HG03571 (cell line): Measurements from ENCODE around the gene DOCK10.
"Not testable (repeated sequence)": the region's sequence is repeated elsewhere in the genome, so short reads cannot be mapped to it uniquely, and the experiment has no call there.

Source experiments
- ATAC-seq: cut with Tn5 transposase; IDR thresholded peaks from one replicate; pipeline ENCODE4 v1.9.1; 2021; ENCODE audit not compliant: unreplicated experiment

Gene DOCK10

DNA sequence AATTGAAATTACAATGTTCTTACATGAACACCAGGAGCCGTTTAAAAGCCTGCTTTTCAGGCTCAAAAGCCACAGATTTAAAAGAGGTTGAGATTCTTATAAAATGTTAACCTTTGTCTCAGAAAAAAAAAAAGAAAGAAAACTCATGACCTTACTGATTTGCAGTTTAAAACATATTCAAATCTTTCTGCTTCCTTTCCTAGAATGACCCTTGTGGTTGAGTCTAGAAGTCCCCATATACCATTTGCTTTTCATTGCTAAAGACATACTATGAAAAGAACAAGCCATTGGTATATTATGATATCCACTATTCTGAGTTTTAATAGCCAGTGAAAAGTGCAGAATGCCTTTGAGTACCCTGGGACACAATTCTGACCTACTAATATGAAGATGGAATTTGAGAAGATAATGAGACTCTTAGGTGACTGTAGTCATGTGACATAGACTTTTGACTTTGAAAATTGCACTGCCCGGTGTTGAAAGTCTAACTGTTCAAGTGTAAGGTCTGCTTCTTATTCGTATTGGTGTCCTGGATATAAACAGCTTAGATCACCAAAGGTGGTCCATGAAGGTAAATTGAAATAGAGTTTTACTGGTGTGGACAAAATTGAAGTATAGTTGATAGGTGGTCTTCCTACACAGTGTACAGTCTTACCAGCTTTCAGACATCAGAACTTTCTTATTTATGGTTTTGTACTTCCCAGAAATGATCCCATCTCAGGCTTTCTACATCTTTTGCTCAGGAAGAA, 117.0 kb downstream of the DOCK10 start:
- ATAC-seq, result no peak

DNA sequence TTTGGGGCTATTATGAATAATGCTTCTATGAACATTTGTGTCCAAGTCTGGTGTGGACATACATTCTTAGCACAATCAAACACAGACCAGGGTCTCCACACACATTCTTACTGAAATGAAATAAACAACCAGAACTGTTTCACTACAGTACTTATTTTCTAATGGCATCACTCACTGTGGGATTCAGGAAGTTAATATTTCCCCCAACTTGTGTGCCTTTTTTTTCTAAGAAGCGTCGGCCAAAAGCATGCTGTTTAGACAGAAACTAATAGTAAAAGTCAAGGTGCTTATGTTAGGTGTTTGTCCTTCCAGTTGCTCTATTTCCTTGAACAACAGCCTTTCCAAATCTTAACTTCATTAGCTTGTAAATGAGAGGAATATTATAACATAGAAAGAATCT, 117.6 kb downstream of the DOCK10 start:
- no peak for ATAC-seq

DNA sequence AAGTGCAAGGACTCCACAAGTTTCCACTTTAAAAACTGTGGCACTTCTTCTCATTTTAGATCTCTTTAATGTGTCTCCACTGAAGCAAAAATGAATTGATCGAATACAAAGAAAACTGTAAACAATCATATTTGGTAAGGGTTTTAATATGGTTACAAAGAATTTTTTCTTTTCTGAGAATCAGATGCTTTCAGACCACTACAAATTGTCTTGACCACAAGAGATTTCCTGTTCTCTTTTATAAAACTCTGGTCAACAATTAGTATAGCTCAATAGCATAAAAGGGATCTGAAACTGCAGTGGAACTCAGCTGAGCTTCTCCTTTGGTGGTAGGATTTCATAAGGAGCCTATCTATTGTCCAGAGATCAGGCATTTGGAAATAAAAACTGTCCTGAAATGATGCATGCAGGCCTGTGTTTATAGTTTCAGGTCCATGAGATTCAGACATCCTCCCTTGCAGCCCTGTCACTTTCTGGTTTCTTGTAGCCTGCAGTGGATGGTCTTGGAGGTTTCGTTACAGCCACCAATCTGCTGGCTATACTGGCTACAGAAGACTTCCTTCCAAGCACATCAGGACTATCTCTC, 120.0 kb downstream of the DOCK10 start:
- ATAC-seq, result peak; percentile 82

DNA sequence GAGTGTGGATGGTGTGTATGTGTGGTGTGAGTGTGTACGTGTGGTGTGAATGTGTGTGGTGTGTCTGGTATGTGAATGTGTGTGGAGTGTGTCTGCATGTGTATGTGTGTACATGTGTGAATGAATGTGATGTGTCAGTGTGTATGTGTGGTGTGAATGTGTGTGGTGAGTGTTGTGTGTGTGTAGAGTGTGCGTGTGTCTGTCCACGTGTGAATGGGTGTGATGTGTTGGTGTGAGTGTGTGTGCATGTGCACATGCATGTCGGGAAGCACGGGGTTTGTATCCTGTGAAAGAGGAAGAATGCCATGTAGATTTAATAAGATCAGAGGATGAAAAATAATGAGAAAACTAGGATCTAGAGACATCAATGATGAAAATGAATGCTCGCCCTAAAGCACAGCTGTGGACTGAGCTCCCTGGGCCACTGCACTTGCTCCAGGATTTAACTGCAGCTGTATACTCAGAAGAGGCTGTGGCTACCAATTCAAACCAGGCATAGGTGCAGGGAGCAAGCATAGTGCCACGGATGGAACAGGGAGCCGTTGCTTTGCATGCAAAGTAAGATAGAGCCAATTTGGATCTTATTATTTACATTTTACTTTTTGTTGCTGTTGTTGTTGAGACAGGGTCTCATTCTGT, 122.7 kb downstream of the DOCK10 start:
- ATAC-seq, result no peak

DNA sequence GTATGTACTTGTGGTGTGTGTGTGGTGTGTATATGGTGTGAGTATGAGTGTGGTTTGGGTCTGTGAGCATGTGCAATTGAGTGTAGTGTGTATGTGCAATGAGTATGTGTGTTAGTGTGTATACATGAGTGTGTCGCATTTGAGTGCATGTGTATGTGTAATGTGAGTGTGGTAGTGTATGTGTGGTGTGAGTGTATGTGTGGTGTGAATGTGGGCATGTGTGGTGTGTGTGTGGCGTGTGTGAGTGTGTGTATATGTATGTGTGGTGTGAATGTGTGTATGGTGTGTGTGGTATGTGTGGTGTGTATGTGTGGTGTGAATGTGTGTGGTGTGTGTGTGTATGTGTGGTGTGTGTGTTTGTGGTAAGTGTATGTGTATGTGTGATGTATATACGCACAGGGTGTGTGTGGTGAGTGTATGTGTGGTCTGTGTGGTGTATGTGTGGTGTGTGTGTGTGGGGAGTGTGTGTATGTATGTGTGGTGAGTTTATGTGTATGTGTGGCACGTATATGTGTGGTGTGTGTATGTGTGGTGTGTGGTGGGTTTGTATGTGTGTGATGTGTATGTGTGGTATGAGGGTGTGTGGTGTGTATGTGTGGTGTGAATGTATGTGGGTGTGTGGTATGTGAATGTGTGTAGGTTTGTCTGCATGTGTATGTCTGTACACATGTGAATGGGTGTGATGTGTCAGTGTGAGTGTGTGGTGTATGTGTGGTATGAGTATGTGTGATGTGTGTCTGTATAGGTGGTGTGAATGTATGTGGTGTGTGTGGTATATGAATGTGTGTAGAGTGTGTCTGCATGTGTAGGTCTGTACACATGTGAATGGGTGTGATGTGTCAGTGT, 123.4 kb downstream of the DOCK10 start:
- no peak for ATAC-seq

DNA sequence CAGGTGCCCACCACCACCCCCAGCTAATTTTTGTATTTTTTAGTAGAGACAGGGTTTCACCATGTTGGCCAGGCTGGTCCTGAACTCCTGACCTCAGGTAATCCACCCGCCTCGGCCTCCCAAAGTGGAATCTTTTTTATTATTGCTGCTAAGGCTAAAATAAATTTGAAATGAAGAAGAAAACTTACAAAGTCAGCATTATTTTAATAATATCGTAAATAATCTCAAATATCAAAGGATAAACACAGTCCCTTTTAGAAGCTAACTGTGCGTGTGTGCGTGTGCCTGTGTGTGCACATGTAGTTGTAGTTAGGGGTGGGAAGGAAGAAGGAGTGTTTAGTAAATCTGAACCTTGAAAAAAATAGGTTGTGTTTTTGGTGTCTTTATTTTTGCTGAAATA, 125.0 kb downstream of the DOCK10 start:
- not testable (repeated sequence) for ATAC-seq

DNA sequence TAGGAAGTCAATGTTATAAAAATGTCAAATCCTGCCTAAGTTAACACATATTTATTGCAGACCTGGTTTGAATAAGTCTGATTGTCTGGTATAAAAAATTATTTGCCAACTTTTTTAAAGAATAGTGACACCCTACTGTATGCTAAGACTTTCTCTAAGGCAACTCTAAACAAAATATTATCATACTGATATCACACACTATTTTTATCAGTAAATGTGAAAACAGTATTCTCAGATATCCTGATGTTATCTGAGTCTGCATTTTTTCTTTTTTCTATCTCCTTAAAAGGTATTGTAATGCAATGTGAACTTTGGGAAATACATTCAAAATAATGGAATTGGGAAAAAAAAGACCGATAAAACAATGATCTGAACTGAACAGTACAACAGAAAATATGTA, 127.1 kb downstream of the DOCK10 start:
- ATAC-seq, result no peak

DNA sequence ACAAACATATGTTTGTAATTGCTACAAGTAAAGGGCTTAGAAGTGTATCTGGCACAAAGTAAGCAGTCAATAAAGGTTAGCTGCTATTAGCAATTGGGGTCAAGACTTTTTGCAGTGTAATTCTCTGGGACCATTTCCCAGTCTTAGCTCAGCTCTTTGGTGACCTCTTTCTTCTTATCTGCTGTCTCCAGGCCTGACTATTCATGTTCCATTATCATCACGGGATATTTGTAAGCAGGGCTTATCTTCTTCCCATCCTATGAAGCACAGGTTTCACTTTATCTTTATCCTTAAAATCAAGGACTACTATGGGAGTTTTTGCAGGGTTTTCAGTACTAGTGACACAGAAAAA, 131.7 kb downstream of the DOCK10 start:
- ATAC-seq, result no peak

DNA sequence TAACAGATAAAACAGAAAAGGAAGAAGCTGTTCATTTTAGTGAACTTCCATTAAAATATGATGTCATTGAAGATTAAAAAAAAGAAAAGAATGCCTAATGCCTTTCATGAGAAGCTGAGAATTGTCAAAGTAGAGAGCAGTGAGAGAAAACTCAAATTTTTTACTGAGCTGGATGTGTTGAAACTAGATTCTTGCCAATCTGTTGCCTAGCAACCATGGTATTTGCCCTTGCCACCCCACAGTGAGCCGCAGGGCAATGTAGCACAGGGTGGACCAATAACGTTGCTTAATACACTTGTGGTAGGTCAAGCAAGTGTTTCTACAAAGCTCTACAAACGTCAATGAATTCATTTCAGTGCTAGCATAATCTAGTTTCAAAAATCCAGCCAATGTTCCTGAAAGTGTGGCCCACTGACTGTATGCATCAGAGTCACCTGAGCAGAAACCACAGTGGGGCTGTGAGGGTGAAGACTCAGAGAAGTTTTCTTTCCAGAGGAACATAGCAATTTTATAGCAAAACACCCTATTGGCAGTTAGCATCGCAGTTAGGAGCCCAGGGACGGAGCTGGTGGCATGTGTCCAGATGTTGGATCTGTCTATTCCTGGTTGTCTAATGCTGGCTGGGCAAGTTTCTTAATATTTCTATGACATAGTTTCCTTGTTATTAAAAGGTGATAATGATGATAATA, 132.2 kb downstream of the DOCK10 start:
- peak; percentile 51 for ATAC-seq

DNA sequence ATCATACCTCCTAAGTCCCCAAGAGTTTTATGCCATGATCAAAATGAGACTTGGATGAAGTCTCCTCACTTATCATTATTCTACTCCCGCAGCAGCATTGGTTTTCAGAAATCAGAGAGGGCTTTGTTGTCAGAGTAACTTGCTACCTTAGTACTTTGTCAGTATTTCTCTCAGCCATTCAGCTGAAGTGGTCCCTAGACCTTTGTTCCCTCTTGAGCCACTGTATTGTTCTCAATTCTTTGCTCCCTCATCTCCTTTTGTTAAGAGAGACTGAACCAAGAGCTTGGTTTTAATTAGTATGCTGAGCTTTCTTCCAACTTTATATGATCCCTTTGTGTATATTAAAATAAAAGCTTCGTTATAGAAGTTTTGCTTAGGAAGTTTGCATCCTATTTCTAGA, 133.4 kb downstream of the DOCK10 start:
- no peak for ATAC-seq

DNA sequence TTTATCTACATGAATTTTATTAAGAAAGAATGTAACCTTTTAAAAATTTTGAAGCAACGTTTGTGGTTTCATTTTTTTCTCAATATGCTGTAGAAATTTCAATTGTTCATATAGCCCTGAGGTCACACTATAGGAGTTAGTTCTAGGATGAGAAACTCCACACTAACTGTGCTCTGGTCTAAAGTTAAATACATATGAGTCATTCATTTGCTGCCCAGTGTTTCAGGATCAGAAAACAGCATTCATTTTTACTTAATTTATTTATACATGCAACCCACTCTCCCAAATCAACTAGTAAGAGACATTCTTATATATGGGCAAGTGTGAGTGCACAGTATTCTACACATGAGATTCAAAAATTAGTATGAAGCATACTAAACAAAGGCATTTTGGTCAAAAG, 137.9 kb downstream of the DOCK10 start:
- no peak for ATAC-seq

DNA sequence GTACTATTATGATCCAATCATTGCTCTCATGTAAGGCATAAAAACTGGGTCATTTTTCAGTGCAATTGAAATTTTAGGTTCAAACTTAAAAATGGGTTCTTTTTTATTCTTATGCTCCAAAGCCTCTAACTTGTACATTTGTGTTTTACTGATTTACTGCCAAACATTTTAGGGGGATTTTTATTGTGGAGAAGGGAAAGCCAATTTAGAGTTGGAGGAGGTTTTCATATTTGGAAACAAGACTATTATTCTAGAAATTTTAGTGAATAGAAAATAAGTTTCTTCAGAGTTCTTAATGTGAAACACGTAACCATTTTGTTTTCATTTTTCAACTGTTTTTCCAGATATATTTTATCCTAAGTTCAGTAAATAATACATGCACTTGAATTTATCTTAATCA, 138.6 kb downstream of the DOCK10 start:
- no peak for ATAC-seq

DNA sequence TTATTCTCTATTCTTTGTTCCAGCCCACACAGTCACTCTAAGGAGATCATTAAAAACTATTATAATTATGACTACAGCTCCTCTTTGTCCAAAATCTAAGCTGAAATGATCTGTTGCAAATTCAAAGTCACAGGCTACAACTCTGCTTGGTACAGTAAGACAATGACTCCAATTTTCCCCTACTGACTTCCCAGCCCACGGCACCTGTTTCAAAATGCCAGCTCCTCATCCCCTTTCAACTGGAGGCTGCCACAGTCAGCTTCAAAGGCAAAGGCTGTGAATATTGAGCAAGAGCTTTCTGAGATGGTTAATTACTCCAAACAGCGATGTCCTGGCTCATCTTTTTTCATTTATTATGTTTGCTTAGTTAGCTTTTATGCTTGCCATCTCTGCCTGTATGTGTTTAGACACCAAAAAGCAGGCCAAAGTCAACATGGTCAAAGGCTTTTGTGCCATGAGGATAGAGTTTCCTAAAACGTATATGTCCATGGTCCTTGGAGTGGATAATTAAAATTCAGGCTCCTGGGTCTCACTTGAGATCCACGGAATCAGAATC, 141.1 kb downstream of the DOCK10 start:
- no peak for ATAC-seq

DNA sequence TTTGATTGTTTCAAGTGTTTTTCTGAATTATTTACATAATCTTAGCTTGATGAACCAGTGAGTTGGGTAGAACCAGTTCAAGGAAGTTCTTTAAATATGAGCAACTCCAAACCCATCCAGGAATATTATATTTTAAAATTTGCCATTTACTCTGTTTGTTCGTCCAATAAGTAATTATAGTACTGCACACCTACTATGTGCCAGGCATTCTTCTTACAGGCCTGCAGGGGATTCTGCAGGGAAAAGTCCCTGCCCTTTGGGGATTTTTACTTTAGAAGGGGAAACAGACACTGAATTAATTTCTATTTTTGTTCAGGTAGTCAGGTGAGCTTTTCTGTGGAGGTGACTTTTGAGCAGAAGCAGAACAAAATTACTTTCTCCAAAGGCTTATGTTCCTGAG, 146.9 kb downstream of the DOCK10 start:
- ATAC-seq, result no peak

DNA sequence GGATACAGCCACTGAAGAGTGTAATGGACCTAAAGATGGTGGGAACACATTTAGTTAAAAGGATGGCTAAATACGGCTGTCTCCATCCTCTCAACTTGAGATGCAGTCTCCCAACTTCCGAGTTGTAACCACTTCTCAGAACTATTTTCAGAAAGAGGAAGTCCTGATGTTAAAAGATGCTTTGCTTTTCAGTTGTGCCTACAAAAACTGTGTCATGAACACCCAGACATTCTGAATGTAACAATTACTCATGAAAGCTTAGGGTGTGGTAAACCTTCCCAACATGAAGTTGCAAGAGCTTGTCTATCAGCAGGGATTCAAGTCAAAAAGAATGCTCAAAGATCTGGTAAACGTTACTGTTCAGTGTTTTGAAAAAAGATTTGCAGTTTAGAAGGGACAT, 147.9 kb downstream of the DOCK10 start:
- ATAC-seq, result peak; percentile 87

DNA sequence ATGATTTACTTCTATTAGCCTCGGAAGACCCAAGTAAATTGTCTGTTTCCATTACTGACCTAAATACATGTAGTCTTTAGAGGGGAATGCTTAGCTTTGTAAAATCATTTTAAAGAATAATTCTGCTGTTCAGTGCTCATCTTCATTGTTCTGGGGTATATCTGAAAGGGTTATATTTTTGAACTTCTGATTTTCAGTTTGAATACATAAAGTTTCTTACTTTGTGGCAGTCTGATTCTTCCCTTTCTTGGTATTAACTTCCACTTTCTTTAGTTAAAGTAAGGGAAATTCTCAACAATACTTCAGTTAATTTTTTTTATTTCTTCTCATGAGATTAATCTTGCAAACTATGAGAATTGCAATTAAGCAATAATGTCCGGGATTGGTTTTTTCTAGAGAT, 148.4 kb downstream of the DOCK10 start:
- ATAC-seq, result no peak

DNA sequence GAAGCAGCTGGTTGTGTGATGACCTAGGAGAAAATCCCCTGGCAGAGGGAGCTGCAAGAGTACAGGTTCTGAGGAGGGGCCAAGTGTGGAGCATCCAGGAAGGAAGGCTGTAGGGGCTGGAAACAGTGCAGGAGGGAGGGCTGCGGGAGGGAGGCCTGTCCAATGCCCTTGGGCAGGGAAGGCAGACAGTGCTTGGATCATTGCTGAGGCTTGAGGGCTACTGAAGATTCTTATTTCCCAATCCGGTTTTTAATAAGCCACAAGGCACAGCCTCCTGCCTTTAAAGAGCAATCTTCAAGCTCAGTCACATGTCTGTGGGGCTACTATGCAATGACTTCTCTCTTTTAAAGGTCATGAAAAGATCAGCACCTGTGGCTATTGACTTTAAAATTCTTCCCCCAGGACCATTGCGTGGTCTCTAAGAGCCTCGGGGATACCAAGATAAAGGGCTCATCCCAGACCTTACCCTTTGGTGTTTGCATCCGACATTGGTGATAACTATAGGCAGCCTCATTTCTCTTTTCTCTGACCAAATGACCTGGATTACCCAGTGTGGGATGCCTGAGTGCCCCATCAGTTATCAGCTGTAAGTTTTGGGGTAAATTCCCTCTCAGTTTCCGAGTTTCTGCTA, 149.6 kb downstream of the DOCK10 start:
- no peak for ATAC-seq

DNA sequence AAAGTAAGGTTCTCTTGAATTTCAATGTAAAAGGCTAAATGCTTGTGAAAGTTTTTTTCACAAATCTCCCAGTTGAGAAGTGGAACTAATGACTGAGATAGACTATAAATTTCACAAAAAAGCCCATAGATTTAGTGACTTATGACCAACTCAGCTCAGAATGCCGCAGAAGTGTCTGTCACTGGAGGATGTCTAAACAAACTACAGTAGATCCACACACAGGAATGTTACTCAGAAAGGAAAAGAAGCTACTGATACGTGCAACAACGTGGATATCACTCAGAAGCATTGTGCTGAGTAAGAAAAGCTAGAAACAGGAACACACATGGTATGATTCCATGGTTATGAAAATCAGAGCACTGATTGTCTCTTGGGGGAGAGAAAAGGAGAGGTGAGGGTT, 151.9 kb downstream of the DOCK10 start:
- ATAC-seq, result no peak

DNA sequence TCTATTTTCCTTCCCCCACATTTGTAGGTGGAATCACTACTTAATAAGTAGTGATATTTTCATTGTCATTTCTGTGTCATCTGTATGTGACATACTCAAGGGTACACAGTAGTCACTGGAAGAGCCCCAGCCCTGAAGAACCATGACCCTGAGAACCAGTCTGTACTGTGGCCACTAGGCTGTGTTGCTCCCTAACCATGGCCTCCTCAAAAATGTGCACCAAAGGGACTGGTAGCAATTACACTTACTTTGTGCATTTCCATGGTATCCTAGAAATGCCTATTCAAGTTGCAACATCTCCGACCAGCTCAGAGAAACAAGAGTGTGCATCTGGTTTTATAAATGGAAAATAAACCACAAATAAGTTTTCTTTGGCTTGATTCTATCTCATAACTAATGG, 155.1 kb downstream of the DOCK10 start:
- no peak for ATAC-seq

DNA sequence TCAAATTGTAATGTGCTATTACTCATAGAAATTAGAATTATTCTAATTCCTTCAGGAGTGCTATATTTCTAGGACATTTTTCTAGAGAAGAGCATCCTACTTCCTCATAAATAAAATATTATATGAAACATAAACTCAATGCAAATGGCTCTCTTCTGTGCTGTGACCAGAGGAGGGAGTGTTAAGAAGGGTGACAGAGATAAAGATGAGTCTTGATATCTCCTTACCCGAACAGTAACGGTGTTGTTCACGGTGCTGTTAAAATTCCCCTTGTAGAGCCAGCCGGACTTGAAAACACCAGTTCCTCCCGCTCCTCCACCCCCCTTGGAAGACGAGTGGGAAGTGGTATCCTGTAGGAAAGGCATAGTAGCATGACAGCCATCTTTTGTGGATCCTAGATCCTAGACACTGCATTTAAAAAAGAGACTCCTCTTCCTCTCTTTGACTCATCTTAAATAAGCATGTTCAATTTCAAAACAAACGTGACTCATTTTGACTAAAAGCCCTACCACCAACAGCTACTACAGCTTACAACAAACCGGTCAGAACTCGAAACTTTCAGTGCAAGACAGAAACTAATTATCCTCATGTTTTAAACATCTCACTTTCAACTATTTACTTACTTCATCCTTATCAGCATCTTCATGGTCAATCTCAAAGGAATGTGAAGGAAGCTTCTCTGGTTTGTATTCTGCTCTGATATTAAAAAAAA, 156.3 kb downstream of the DOCK10 start:
- peak; percentile 73 for ATAC-seq
